Effector memory CD4-positive, alpha-beta T cell (primary cell): ENCODE data around the gene MED23.

Experiments used
- DNase-seq, 3 donors: peaks; one replicate each; pipeline ENCODE4 v3.0.0-alpha.2; 2020
- H3K27ac ChIP-seq: 2 replicates; pipeline ENCODE4 v1.7.0; 2013; ENCODE audit warnings: mild to moderate bottlenecking, low read length, moderate library complexity; ENCODE audit not compliant: insufficient read depth, poor library complexity, severe bottlenecking
- H3K27me3 ChIP-seq: replicated peaks from 2 replicates; pipeline ENCODE4 v1.7.0; 2013; ENCODE audit warnings: mild to moderate bottlenecking, low read length; ENCODE audit not compliant: insufficient read depth, control insufficient read depth, poor library complexity, severe bottlenecking
- H3K36me3 ChIP-seq: 2 replicates; pipeline ENCODE4 v1.7.0; 2013; ENCODE audit warnings: mild to moderate bottlenecking, low read length, moderate library complexity; ENCODE audit not compliant: control insufficient read depth, insufficient read depth
- H3K4me1 ChIP-seq: 2 replicates; pipeline ENCODE4 v1.7.0; 2013; ENCODE audit warnings: low read length, mild to moderate bottlenecking; ENCODE audit not compliant: control insufficient read depth, insufficient read depth, poor library complexity, severe bottlenecking
- H3K4me3 ChIP-seq: 2 replicates; pipeline ENCODE4 v1.7.0; 2013; ENCODE audit warnings: low read length, low read depth, mild to moderate bottlenecking; ENCODE audit not compliant: insufficient read depth, poor library complexity, severe bottlenecking
- H3K9me3 ChIP-seq: 2 replicates; pipeline ENCODE4 v1.7.0; 2013; ENCODE audit warnings: mild to moderate bottlenecking, low read length, moderate library complexity; ENCODE audit not compliant: control insufficient read depth
- total RNA-seq, 3 donors: gene quantifications; one replicate each; lab custom pipeline; 2026; lab: John Stamatoyannopoulos, UW

MED23 gene
- total RNA-seq = 85.8 to 102 (median 88.4) reads per million in 3 donors

DNA sequence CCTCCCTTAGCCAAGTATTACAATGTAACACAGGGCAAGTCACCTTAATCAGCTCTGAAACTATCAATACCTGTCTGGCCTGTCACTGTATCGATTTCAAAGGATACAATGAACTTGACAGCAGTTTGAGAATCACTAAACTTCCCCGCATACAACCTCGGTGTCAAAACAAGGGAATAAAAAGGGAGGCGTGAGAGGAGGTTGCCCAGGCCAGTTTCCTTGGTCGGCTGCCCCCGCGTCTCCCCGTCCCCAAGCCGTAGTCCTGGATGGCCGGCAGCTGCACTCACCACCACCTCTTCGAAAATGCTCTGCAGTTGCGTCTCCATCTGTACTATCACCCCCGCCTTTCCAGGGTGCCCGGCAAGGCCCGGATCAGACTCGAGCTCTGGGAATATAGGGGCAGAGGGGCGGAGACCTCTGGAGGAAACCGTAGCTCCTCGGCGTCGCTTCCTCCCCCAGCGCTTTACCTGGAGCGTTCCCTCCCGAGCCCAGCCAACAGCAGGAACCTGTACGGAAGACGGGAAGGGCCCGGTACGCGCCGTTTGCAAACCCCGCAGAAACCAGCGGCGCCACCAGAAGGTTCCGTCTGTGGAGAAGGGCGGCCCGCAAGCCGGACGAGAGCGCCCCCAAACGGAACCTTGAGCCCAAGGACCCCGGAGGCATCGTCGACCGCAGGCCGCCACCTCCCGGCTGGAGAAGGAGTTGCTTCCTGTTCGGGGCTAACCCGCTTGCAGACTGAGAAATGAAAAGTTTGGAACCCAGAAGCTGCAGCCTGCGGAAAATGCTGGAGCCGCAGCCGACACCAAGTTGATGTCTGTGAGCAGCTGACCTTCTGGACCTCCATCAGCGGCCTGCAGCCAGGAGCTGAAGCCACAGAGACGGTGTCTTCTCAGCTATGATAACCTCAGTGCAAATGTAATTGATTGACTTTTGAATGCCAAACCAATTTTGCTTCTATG is at the start of gene MED23:
Gene MED23 (minus strand): TSS at position 519 of the 959 bp plus-strand sequence. CDS start 193 bp downstream, at position 326.
- Histone ChIP-seq H3K27me3 (no peaks in the 10 kb centered on the region), H3K27ac (peak within 1 kb of the TSS; percentile 69), H3K36me3 (peaks cover 26% of the 10 kb centered on the region), H3K9me3 (no peaks in the 10 kb centered on the region), H3K4me3 (peak within 1 kb of the TSS; percentile 83), H3K4me1 (peaks cover 4% of the 10 kb centered on the region)
- DNase-seq = peak; percentile 88 to 91 (median 90)

GRCh38 chr6:131673184-131673583 is 45.1 kb upstream of the MED23 start:
- no peak for DNase-seq
- Histone ChIP-seq H3K4me3 (no peak overlapping the region), H3K4me1 (no peaks in the 10 kb centered on the region), H3K27me3 (no peaks in the 10 kb centered on the region), H3K9me3 (no peaks in the 10 kb centered on the region), H3K27ac (no peak overlapping the region), H3K36me3 (no peaks in the 10 kb centered on the region)

- no peaks in the 10 kb centered on the region for H3K27me3 ChIP-seq
- no peak for DNase-seq
- no peaks in the 10 kb centered on the region for H3K9me3 ChIP-seq
- no peaks in the 10 kb centered on the region for H3K36me3 ChIP-seq
- H3K4me1 ChIP-seq = no peaks in the 10 kb centered on the region
- no peak overlapping the region for H3K4me3 ChIP-seq
- H3K27ac ChIP-seq = no peak overlapping the region
Measured at GRCh38 chr6:131669891-131670290, 41.8 kb upstream of the MED23 start.

DNA sequence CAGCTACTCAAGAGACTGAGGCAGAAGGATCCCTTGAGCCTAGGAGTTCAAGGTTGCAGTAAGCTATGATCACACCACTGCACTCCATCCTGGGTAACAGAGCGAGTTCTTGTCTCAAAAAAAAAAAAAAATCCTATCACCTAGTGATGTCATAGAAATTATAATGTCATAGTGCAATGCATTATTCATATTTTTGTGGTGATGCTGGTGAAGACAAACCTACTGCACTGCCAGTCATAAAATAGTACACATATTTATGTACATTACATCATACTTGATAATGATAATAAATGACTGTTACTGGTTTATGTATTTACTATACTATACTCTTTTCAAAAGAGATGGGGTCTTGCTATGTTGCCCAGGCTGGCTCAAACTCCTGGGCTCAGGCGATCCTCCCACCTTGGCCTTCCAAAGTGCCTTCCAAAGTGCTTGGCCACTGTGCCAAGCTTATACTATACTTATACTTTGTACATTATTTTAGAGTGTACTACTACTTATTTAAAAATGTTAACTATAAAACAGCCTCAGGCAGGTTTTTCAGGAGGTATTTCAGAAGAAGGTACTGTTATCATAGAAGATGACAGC is 35.6 kb upstream of the MED23 start:
- Histone ChIP-seq H3K4me1 (no peaks in the 10 kb centered on the region), H3K9me3 (no peaks in the 10 kb centered on the region), H3K36me3 (no peaks in the 10 kb centered on the region), H3K27me3 (no peaks in the 10 kb centered on the region), H3K4me3 (no peak overlapping the region), H3K27ac (no peak overlapping the region)
- DNase-seq = no peak

DNA sequence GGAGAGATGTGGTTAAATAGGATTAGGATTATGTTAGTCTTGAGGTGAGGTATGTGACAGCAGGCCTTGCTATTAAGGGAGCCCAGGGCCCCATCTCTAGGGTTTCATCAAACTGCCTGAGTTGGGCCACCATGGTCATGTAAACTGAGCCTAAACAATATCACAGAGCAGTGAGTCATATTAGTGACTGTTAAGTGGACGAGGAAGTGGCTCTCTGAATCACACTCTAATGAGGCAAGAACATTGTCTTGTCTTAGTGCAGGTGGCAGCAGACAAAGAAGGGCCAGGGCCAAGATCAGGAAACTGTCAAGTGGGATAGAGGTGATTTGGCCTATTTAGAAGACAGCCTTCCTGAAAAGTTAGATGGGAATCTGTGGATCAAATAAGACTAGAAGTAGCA is 32.2 kb upstream of the MED23 start:
- Histone ChIP-seq H3K4me3 (no peak overlapping the region), H3K27ac (no peak overlapping the region), H3K4me1 (no peaks in the 10 kb centered on the region), H3K27me3 (no peaks in the 10 kb centered on the region), H3K9me3 (no peaks in the 10 kb centered on the region), H3K36me3 (no peaks in the 10 kb centered on the region)
- no peak for DNase-seq

- no peaks in the 10 kb centered on the region for H3K27me3 ChIP-seq
- H3K4me1 ChIP-seq = no peaks in the 10 kb centered on the region
- no peaks in the 10 kb centered on the region for H3K36me3 ChIP-seq
- no peak for DNase-seq
- H3K9me3 ChIP-seq = no peaks in the 10 kb centered on the region
- no peak overlapping the region for H3K4me3 ChIP-seq
- no peak overlapping the region for H3K27ac ChIP-seq
Measured at GRCh38 chr6:131658287-131658686, 30.2 kb upstream of the MED23 start.

DNA sequence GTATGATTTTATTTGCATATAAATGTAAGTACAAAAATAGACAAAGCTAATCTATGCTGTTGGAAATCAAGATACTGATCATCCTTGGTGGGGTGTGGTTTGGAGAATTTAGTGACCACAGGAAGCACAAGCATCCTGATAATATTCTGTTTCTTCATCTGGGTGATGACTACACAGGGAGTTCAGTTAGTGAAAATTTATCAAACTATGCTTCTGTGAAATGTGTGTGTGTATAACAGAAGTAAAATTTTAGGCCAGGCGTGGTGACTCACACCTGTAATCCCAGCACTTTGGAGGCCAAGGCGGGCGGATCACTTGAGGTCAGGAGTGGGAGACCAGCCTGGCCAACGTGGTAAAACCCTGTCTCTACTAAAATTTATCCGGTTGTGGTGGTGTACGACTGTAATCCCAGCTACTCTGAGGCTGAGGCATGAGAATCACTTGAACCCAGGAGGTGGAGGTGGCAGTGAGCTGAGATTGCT is 29.6 kb upstream of the MED23 start:
- H3K9me3 ChIP-seq = no peaks in the 10 kb centered on the region
- H3K4me3 ChIP-seq = no peak overlapping the region
- no peak overlapping the region for H3K27ac ChIP-seq
- no peaks in the 10 kb centered on the region for H3K27me3 ChIP-seq
- no peaks in the 10 kb centered on the region for H3K4me1 ChIP-seq
- no peak for DNase-seq
- no peaks in the 10 kb centered on the region for H3K36me3 ChIP-seq

GRCh38 chr6:131657222-131657621 is 29.2 kb upstream of the MED23 start:
- Histone ChIP-seq H3K9me3 (no peaks in the 10 kb centered on the region), H3K4me3 (no peak overlapping the region), H3K4me1 (no peaks in the 10 kb centered on the region), H3K27ac (no peak overlapping the region), H3K27me3 (no peaks in the 10 kb centered on the region), H3K36me3 (no peaks in the 10 kb centered on the region)
- DNase-seq = no peak

GRCh38 chr6:131656667-131657066 is 28.6 kb upstream of the MED23 start:
- DNase-seq = no peak
- Histone ChIP-seq H3K9me3 (no peaks in the 10 kb centered on the region), H3K27ac (no peak overlapping the region), H3K4me1 (no peaks in the 10 kb centered on the region), H3K27me3 (no peaks in the 10 kb centered on the region), H3K36me3 (no peaks in the 10 kb centered on the region), H3K4me3 (no peak overlapping the region)

DNA sequence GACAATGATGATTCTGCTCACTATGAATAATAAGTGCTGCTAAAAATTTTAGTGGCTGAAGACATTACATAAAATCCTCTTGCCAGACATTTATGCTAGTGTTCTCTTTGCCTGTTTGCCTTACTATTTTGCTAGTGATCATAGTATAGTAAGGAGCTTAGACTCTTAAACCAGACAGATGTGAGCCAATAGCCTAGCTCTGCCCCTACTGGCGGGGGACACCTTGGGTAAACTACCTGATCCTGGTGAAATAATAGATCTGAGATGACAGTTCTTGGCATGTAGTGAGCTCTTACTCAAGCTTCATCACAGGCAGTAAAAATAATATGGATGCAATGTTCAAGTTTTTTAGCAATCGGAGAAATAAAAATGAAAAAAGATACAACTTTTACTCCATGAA is 27.9 kb upstream of the MED23 start:
- H3K36me3 ChIP-seq = no peaks in the 10 kb centered on the region
- no peaks in the 10 kb centered on the region for H3K9me3 ChIP-seq
- H3K4me3 ChIP-seq = no peak overlapping the region
- H3K27me3 ChIP-seq = no peaks in the 10 kb centered on the region
- DNase-seq = no peak
- no peaks in the 10 kb centered on the region for H3K4me1 ChIP-seq
- H3K27ac ChIP-seq = no peak overlapping the region
